Stimulated activated CD4-positive, alpha-beta T cell treated with anti-CD3 and anti-CD28 coated beads, Interleukin-1b, Interleukin-23, amount 100 ng/mL, for 24 hours (primary cell): ENCODE results near the gene SCRN3.
"Not testable (repeated sequence)": the region's sequence is repeated elsewhere in the genome, so short reads cannot be mapped to it uniquely, and the experiment has no call there.

ENCODE experiments used
- DNase-seq, 4 experiments: peaks; one replicate each; pipeline ENCODE4 v3.0.0-alpha.2; 2020; ENCODE audit warnings: low read depth in 4 of 4, low spot score in 1 of 4

SCRN3 gene, protein sequence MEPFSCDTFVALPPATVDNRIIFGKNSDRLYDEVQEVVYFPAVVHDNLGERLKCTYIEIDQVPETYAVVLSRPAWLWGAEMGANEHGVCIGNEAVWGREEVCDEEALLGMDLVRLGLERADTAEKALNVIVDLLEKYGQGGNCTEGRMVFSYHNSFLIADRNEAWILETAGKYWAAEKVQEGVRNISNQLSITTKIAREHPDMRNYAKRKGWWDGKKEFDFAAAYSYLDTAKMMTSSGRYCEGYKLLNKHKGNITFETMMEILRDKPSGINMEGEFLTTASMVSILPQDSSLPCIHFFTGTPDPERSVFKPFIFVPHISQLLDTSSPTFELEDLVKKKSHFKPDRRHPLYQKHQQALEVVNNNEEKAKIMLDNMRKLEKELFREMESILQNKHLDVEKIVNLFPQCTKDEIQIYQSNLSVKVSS

DNA sequence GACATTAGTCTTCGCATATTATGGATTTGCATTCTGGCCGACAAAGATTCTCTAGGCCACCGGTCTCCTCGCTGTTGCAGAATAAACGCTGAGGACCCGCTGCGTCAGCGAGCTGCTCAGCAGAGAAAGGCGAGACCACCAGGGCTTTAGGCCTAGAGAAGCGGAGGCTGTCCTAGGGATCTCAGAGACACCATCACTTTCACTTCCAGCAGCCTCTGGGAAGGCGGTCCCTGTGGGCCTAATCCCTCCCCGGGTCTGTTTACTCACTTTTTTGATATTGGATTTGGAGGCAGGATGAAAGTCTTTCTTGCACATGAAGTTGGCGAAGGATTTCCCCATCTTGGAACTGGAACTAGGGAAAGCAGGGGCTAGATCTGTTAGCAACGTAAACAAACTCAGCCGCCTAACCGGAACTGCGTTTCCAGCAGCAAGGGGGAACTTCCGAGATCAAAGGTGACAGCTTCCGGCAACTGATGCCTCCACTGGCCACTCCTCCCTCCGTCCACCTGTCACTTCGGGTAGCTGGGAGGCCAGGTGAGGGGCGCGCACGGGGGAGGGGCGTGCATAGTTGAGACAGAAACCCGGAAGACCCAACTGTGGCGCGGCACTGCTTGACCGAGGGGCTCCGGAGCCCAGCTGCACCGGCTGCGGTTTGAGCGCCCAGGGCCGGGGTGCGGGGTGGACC is at the start of gene SCRN3:
Gene SCRN3 (plus strand): TSS at position 447 of the 685 bp plus-strand sequence. CDS start 2,554 bp downstream, outside the sequence.
- peak; percentile 45 to 63 (median 57) for DNase-seq

DNA sequence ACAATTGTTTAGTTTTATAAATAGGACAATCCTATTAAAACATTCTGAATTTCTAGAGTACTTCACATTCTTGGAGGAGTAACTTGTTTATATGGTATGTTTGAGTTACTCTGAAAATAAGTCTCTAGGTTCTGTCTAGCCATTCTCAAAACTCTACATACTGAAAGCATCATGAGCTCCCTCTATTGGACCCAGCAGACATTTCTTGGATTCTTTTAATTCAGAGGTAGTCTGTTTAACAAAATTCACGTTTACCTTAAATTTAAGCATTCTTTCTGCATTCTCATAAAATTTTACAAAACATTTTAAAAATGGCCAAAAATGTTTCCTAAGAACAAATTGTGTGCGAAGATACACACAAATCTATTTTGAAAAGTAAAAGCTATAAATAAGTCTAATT is 45.5 kb upstream of the SCRN3 start:
- DNase-seq, result no peak

DNA sequence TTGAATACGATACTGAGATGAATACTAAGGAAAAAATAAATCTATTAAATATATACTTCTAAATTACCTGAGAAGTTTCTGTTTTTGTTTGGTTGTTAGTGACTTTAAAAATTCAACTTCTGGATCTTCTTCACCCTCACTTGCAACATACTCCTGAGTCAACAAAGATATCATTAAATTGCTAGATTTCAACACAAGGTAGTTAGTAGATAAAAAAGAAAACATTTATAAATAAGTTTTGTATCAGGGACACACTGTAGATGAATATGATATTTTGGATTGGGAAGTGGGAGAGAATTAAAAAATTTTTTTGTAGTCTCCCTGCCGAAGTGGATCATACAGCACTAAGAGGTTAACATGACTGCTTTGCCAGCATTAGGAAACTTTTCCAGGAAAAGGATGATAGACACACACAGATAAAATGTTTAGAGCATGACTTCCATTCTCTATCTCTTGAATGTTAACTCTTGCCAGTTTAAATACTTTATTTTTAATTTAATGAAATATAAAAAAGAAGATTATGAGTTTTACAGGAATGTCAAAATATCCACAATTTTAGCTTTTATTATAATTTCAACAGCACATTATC is 44.8 kb upstream of the SCRN3 start:
- DNase-seq, result no peak

DNA sequence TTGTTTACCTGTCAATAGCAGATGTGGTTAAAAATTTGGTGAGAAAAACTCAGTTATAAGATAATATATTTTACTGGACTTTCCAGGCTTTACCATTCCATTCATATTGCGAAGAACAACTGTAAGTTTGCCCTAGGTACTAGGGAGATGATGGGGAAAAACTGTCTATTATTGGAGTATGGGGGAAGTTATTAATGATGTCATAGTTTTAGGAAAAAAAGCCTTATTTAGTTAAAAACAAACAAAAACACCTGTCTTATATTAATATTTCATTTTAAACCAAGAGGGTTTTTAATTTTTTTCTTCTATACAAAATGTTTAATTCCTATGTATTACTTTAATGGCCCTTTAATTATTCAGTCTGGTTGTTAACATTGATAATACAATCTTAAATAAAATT is 42.5 kb upstream of the SCRN3 start:
- DNase-seq, result no peak

DNA sequence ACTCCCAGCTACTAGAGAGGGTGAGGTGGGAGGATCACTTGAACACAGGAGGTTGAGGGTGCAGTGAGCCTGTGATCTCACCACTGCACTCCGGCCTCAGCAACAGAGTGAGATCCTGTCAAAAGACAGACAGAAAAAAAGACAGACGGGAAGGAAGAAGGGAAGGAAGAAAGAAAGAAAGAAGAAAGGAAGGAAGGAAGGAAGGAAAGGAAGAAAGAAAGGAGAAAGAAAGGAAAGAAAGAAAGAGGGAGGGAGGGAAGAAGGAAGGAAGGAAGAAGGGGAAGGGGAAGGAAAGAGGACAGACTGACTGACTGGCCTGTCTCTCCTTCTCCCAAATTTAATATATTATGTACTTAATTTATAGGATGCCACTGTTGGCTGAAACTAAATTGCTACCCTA is 39.2 kb upstream of the SCRN3 start:
- no peak for DNase-seq

DNA sequence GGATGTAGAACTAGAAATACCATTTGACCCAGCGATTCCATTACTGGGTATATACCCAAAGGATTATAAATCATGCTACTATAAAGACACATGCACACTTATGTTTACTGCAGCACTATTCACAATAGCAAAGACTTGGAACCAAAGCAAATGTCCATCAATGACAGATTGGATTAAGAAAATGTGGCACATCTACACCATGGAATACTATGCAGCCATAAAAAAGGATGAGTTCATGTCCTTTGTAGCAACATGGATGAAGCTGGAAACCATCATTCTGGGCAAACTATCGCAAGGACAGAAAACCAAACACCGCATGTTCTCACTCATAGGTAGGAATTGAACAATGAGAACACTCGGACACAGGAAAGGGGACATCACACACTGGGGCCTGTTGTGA is 35.9 kb upstream of the SCRN3 start:
- DNase-seq, result not testable (repeated sequence)

DNA sequence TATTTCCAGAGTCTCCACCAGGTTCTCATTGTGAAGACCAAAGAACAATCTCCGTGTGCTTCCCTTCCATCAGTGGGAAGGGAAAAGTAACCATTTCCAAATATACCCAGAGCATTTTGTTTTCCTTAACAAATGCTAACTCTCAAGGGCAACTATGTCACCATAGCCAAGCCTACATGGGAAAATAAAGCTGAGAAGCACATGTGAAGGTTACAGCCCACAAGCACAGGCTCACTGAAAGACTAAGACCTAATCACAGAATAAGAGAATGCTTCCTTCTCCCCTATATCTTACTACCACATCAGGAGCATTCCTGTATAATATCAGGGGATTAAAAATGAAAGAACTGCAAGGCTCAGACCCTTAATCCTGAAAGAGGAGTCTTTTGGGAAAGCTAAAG is 32.6 kb upstream of the SCRN3 start:
- DNase-seq, result no peak

DNA sequence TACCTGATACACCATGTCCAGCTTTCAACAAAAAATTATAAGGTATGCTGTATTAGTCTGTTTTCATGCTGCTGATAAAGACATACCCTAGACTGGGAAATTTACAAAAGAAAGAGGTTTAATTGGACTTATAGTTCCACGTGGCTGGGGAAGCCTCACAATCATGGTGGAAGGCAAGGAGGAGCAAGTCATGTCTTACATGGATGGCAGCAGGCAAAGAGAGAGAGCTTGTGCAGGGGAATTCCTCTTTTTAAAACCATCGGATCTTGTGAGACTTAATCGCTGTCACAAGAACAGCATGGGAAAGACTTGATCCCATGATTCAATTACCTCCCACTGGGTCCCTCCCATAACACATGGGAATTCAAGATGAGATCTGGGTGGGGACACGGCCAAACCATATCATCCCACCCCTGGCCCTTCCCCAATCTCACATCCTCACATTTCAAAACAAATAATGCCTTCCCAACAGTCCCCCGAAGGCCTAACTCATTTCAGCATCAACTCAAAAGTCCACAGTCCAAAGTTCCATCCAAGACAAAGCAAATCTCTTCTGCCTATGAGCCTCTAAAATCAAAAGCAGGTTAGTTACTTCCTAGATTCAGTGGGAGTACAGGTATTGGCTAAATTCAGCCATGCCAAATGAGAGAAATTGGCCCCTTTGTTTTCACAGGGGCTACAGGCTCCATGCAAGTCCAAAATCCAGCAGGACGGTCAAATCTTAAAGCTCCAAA is 31.9 kb upstream of the SCRN3 start:
- DNase-seq, result not testable (repeated sequence)

DNA sequence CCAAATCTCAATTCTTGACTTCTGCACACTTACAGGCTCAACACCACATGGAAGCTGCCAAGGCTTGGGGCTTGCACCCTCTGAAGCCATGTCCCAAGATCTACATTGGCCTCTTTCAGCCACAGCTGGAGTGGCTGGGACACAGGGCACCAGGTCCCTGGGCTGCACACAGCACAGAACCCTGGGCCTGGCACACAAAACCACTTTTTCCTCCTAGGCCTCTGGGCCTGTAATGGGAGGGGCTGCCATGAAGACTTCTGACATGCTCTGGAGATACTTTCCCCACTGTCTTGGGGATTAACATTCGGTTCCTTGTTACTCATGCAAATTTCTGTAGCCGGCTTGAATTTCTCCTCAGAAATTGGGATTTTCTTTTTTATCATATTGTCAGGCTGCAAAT is 30.9 kb upstream of the SCRN3 start:
- no peak for DNase-seq

DNA sequence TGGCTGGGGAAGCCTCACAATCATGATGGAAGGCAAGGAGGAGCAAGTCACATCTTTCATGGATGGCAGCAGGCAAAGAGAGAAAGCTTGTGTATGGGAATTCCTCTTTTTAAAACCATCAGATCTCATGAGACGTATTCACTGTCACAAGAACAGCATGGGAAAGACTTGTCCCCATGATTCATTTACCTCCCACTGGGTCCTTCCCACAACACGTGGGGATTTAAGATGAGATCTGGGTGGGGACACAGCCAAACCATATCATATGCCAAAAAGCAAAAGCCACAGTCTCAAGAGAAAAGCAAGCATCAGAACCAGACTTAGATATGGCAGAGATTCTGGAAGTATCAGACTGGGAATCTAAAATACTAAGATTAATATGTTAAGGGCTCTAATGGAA is 30.0 kb upstream of the SCRN3 start:
- DNase-seq, result no peak

DNA sequence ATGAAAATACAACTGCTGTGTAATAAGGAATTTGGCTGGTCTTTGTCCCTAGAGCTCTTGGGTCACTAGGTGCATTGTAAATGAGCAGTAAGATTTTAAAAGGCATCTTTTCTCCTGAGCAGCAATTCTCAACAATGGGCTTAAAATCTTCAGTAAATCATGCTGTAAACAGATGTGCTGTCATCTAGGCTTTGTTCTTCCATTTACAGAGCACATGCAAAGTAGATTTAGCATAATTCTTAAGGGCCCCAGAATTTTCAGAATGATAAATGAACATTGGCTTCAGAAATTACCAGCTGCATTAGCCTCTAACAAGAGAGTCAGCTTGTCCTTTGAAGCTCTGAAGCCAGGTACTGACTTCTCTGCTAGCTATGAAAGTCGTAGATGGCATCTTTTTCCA is 26.8 kb upstream of the SCRN3 start:
- DNase-seq, result no peak

DNA sequence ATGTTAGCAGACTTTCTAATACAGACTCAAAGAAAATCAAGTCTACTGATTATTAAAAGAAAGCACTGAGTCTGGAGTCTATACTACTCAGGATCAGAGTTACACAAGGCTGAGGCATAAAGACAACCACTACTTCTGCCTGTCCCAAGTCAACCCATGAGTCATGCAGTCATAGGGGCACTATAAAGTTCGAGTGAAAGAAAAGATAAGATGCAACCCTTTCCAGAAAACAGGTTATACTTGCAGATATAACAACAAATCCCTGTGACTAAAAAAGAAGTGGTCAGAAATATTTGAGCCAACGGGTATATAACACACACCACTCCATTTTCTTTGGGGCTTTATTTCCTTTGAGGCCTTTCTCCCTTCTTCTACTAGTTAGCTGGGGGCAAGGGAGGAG is 18.6 kb upstream of the SCRN3 start:
- DNase-seq, result no peak

DNA sequence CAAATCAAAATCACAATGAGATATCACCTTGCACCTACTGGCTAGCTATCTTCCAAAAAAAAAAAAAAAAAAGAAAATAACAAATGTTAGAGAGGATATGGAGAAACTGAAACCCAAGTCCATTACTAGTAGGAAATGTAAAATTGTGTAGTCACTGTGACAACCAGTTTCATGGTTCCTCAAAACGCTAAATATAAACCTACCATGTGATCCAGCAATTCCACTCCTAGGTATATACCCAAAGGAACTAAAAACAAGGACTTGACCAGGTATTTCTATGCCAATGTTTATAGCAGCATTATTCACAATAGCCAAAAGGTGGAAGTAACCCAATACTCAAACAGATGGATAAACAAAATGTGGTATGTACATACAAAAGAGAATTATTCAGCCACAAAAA is 11.7 kb upstream of the SCRN3 start:
- DNase-seq, result no peak

DNA sequence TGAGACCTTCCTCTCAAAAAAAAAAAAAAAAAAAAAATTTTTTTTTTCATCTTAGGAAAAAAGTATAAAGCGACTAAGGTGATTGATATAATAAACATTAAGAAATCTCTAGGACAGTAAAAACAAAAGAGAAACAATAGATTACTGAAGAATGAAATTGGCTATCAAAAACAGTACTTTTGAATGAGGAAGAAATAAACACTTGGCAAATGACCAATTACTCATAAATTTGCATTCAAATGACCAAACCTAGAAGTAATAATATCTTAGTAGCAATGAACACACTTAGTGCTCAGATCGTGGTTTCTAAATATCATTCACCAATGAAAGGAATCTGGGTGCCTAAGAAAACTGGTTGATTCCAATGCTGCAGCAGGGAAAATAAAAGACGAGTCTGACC is 10.3 kb upstream of the SCRN3 start:
- no peak for DNase-seq

DNA sequence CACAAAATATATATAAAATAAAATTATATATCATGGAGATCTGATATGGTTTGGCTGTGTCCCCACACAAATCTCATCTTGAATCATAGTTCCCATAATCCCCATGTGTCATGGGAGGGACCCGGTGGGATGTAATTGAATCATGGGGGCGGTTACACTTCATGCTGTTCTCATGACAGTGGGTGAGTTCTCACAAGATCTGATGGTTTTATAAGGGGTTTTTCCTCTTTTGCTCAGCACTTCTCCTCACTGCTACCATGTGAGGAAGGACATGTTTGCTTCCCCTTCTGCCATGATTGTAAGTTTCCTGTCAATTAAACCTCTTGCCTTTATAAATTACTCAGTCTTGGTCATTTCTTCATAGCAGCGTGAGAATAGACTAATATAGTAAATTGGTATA is 6.8 kb upstream of the SCRN3 start:
- DNase-seq, result not testable (repeated sequence)

DNA sequence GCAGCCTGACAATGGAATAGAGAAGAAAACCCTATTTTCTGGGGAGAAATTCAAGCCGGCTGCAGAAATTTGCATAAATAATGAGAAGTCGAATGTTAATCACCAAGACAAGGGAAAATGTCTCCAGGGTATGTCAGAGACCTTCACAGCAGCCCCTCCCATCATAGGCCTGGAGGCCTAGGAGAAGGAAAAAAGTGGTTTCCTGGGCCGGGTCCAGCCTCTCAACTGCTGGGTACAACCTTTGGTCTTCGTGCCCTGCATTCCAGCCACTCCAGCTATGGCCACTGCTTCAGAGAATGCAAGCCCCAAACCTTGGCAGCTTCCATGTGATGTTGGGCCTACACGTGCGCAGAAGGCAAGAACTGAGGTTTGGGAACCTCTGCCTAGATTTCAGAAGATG is 6.0 kb upstream of the SCRN3 start:
- no peak for DNase-seq

DNA sequence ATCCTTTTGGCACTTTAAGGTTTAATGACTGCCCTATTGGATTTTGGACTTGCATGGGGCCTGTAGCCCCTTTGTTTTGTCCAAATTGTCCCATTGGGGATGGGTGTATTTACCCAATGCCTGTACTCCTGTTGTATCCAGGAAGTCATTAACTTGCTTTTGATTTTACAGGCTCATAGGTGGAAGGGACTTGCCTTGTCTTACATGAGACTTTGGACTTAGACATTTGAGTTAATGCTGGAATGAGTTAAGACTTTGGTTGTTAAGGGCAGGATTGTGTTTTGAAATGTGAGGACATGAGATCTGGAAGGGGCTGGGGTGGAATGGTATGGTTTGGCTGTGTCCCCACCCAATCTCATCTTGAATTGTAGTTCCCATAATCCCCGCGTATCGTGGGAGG is 5.2 kb upstream of the SCRN3 start:
- DNase-seq, result not testable (repeated sequence)

DNA sequence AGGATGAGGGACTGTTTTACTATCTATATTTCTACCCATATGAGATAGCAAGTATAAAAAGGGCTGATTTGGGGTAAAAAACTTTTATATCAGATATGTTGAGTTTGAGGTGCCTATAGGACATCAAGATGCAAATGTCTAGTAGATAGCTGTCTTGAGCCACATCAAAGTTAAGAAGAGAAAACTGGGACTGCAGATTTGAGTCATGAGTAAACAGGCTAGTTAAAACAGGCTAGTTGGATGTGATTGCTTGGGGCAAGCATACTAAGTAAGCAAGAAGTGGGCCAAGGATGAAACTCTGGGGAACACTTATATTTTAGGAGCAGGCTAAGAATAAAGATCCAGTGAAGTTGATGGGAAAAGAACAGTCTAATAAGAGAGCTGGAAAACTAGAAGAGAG is 2.8 kb upstream of the SCRN3 start:
- no peak for DNase-seq

DNA sequence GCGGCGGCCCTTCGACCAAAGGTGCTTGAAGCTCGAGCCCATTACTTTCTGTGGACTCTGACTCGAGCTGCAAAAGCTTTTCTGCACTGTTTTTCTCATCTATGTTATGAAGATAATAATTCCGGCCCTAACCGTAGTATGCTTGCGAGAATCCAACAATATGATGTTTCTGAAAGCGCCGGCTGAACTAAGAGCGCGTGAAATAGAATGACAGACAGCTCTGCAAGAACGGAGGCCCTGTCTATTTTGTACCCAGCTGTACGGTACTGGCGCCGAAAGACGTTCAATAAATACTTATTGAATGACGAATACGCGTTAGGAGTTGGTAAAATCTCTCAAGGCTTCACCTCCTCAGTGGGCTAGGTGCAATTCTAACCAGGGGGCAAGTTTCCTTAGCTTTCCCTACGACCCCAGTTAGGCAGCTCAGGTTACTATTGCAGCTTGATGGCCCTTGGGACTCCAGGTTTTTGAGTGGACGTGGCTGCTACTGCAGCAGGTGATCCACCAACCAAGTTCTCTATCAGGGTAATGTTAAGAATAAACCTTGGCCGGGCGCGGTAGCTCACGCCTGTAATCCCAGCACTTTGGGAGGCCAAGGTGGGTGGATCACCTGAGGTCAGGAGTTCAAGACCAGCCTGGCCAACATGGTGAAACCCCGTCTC is 570 bp downstream of the SCRN3 start:
- DNase-seq, result no peak

DNA sequence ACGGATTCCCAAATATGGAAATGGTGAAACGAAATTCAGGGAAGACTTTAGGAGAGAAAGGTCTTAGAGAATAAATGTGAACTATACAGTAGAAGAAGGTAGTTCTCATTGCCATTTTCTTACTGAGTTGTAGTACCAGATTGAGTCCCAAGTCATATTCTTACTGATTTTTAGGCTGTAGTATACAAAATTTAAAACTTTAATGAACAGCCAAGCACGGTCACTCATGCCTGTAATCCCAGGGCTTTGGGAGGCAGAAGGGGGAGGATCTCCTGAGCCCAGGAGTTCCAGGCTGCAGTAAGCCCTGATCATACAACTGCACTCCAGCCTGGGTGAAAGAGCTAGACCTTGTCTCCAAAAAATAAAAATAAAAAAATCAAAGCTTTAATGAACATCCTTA is 2.2 kb downstream of the SCRN3 start:
- no peak for DNase-seq

DNA sequence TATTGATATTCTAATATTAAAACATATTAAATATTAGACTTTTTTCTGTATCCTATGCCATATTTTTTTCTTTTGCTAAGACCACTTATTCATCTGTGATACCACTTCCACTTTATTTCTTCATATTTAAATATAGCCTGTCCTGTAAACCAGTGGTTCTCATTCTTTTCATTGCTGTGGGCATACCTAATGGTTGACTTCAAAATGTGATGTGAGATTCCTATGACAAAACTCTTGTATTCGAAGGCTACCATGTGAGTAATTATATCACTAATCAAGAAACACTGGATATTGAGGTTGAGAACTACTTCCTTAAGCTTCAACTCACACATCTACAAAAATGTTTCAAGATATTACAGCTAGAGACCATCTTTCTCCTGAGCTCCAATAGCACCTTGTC is 3.6 kb downstream of the SCRN3 start:
- DNase-seq, result no peak
